Left kidney (tissue), 2 donors: ENCODE data around the gene D2HGDH. TPM values are rescaled to one million over a fixed set of nuclear protein-coding genes. Genes with fewer than 3 reads are reported as not detected.
A peak's percentile ranks its signal among the peaks of the same experiment; 100 is the strongest.
"Not testable (repeated sequence)": the region's sequence is repeated elsewhere in the genome, so short reads cannot be mapped to it uniquely, and the experiment has no call there.

ENCODE experiments used
- DNase-seq: peaks from one replicate; pipeline ENCODE4 v3.0.0-alpha.2; 2013
- polyA plus RNA-seq: library from polyadenylated mRNA; unstranded; fragments of 120-200 nt; gene quantifications from one replicate; pipeline ENCODE4 v1.2.1, GENCODE V29; 2013; ENCODE audit not compliant: insufficient read length

D2HGDH gene
- polyA plus RNA-seq, 1 donor, result 57.0 TPM

DNA sequence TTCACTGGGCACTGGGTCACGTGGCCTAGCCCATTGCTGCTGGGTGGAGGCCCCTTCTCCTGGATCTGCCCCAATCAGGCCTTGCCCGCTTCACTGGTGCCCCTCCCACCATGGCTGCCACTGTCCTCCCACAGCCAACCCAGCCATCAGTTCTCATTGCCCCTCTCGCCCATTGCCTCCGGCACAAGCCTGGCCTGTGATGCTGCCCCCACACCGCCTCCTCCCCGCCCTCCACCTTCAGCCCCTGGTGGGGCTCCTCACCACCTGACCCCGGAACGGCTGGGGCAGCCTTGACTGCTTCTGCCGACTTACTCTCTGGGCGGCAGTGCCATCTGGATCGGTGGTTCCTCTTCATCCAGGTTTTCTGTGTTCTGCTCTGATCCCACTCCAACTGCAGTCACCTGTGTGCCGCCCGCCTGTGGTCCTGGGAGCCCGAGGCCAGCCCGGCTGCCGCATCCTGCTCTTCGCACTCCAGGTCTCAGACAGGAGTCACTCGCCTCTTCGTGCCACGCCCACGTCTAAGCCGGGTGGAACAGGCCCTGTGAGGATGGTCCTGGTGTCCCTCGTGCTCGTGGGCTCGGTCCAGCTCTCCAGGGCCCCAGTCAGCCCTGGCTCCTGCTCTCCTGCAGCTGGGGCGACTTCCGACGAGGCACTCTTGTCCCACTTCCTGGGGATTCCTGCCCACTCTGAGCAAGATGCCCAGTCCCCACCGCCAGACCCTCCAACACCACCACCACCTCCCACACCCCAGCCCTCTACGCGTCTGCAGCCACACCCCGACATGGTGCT, 14.2 kb downstream of the D2HGDH start:
- DNase-seq, result no peak

GRCh38 chr2:241750076-241750840, 15.8 kb downstream of the D2HGDH start:
- no peak for DNase-seq

DNA sequence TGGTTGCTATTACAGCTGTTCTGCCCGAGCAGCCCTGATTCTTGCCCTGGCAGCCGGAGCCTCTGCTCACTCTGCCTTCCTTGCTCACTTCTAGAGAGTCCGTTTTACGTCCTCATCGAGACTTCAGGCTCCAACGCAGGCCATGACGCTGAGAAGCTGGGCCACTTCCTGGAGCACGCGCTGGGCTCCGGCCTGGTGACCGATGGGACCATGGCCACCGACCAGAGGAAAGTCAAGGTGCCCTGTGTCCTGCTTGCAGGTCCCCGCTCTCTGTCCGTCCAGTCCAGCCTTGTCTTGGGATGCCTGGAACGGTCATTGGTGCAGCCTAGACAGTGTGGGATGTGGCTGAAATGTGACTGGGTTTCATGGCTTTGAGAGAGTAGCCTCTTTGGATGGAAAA, 16.7 kb downstream of the D2HGDH start:
- DNase-seq, result no peak

- no peak for DNase-seq
Measured at GRCh38 chr2:241751776-241752175, 17.3 kb downstream of the D2HGDH start.

DNA sequence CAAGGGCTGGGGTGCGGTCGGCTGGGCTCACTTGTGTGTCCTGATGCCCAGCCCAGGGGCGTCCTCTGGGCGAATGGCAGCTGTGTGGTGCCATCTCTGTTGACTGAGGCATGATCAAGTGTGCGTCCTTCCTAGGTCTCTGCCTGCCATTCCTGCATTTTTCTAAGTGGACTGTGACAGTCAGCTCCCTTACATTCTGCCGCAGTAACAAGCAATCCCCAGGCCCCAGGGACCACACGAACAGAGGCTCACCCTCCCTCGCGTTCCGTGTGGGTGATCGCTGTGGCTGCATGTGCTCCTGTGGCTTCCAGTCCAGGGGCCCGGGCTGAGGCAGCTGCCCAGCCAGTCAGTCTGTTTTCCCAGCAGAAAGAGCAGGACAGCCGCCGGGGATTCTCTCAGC, 17.8 kb downstream of the D2HGDH start:
- DNase-seq, result no peak

DNA sequence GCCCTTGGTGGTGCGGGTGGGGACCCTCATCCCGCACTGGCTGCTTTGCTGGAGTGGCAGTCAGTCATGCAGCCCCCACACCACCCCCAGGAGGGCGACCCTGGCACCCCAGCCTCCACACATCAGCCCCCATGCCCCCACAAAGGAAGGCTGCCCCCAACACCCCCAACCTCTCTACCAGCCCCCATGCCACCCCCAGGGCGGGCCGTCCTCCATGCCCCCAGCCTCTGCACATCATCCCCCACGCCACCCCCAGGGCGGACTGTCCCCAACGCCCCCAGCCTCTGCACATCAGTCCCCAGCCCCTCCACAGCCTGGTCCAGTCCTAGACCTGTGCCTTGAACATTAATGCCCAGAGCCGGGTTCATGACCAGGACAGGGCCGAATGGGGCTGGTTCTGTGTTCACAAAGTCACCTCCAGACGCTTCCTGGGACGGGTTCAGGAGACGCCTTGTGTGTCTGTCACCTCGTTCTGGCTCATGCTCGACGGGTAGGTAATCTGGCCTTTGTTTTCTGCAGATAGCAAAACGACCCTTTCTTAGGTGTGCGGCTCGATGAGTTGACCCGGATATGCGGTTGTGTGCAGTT, 18.4 kb downstream of the D2HGDH start:
- DNase-seq, result no peak

- DNase-seq, result no peak
Measured at GRCh38 chr2:241753493-241753892, 19.1 kb downstream of the D2HGDH start.

DNA sequence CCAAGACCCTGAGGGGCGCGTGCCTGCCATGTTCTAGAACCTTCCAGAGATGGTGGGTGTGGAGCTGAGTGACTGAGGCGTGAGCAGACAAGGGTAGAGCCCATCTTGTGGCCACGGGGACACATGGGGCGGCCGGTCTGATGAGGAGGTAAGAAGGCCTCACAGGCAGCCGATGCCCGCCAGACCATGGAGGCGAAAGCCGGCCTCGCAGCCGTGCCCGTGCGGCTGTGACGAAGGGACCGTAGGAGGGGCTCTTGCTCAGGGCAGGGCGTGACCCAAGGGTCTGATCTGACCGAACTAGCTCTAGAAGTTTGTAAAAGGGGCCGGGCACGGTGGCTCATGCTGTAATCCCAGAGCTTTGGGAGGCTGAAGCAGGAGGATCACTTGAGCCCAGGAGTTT, 19.6 kb downstream of the D2HGDH start:
- DNase-seq, result no peak

DNA sequence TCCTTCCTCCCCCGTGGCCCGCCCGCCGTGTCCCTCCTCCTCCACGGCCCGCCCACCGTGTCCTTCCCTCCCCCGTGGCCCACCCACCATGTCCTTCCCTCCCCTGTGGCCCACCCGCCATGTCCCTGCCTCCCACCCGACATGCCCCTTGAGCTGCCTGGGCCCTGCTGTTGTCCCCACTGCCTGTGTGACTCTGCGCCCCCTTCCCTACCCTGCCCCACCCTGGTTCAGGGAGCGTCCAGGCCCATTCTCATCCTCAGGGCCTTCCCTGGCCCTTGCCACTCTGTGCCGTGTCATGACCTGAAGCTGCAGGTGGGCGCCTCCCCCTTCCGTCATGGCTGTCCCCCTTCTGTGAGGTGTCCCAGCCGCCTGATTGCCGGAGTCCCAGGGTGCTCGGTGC, 20.7 kb downstream of the D2HGDH start:
- DNase-seq, result no peak

DNA sequence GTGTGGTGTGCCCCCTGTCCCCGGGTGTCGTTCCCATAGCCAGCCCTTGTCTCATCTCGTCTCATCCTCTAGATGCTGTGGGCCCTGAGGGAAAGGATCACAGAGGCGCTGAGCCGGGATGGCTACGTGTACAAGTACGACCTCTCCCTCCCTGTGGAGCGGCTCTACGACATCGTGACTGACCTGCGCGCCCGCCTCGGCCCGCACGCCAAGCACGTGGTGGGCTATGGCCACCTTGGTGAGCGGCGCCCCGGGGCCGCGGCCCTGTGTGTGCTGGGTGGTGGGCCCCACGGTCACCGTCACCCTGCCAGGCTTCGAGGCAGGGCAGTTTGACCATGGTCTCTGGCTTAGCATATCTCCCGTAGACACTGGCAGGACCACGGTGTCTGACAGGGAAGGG, 21.3 kb downstream of the D2HGDH start:
- DNase-seq, result no peak

DNA sequence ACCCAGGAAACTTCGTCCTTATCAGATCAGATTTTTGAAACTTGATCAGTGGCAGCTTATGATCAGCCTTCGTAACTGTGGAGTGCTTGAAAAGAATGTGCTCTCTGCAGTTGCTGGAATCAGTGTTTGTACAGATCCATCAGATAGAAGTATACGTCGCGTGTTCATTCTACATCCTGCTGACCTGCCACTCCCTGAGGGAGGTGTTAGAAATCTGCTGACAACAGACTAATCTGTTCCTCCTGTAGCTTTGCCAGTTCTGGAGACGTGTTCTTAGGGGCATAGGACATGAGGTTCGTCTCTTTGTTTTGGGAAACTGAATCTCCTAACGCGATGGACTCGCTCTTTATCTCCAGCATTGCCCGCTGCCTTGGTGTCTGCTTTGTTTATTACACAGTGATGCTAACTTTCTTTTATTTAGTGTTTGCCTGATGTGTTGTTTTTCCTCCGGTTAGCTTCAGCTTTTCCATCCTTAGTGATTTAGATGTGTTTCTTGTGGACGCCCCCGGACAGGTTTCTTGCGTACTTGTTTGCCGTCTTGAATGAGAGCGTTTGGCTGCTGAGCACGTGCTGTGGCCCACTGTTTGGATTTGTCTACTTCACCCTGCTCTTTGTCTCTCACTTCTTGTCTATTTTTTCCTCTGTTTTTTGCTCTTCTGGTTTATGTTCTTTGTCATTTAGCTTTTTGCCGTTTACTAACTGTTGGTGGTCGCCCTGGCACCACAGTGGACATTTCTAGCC, 24.8 kb downstream of the D2HGDH start:
- no peak for DNase-seq

DNA sequence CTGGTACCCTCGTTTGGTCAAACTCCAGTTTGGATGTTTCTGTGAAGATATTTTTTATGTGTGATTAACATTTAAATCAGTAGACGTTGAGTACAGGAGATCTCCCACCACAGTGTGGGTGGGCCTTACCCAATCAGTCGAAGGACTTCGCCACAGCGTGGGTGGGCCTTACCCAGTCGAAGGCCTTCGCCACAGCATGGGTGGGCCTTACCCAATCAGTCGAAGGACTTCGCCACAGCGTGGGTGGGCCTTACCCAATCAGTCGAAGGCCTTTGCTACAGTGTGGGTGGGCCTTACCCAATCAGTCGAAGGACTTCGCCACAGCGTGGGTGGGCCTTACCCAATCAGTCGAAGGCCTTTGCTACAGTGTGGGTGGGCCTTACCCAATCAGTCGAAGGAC, 25.5 kb downstream of the D2HGDH start:
- not testable (repeated sequence) for DNase-seq

GRCh38 chr2:241760301-241760771, 25.9 kb downstream of the D2HGDH start:
- DNase-seq, result no peak

- no peak for DNase-seq
Measured at GRCh38 chr2:241762321-241762932, 28.0 kb downstream of the D2HGDH start.

DNA sequence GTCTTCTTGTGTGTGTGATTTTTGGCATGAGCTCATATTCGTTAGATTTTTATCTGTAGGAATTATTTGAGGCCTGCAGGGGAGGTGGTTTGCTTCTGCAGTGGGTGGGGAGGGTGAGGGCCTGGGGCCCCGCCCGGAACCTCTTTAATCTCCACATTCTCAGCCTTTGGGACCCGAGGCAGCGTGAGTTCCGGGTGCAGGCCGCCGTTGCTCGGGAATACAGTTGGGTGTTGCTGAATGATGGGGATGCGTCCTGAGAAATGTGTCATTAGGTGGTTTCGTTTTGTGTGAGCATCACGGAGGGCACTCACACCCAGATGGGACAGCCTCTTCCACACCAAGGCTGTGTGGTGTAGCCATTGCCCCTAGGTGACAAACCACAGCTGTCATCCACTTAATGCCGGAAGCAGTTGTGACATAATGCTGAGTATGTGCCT, 28.5 kb downstream of the D2HGDH start:
- no peak for DNase-seq

DNA sequence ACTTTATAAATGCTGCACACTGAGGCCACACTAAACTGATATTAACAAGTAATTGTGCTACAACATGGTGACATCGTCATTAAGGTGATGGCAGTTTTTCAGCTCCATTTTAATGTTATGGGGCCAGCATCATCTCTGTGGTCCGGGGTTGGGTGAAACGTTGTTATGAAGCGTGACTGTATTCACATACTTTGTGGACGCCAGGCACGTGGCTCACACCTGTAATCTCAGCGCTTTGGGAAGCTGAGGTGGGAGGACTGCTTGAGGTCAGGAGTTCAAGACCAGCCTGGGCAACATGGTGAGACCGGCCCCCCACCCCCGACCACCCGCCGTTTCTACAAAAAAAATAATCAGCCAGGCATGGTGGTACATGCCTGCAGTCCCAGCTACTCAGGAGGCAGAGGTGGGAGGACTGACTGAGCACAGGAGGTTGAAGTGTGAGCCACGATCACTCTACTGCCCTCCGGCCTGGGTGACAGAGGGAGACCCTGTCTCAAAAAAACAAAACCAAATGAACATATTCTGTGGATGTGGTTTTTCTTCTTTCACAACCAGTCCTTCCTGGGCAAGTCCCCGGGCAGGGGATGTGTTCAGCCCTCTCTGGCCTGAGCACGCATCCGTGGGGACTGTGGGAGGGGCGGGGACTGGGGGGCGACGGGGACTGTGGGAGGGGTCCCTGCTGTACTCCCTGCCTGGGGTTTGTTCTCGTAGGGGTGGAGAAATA, 29.3 kb downstream of the D2HGDH start:
- no peak for DNase-seq

GRCh38 chr2:241764275-241765241, 30.1 kb downstream of the D2HGDH start:
- DNase-seq, result peak; percentile 43

DNA sequence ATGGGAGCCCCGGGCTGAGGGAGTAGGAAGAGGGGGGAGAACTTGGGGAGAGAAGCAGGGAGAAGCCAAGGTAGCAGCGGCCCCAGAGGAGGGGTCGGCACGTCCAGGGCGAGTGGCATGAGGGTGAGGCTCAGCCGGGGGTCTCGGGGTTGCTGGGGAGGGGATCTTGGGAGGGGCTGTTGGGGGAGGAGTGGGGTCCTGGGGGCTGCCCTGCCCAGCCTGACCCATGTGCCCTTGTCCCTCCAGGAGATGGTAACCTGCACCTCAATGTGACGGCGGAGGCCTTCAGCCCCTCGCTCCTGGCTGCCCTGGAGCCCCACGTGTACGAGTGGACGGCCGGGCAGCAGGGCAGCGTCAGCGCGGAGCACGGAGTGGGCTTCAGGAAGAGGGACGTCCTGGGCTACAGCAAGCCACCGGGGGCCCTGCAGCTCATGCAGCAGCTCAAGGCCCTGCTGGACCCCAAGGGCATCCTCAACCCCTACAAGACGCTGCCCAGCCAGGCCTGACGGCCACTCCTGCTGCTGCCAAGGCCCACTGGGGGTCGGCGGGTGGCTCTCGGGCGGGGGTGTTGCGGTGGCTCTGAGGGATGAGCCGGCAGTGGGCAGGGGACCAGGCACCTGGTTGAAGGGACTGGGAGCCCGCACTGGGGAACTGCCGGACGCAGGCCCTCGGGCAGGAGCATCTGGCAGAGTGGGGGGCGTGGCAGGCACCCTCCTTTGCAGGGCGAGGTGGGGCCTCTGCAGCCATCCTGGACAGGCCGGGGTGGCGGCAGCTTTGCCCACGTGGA, 33.2 kb downstream of the D2HGDH start:
- no peak for DNase-seq

GRCh38 chr2:241768251-241768711, 33.9 kb downstream of the D2HGDH start:
- no peak for DNase-seq
